Stimulated activated CD4-positive, alpha-beta T cell treated with anti-CD3 and anti-CD28 coated beads, Interleukin-12 subunit alpha, Interleukin-12 subunit beta, amount 100 ng/mL, for 48 hours (primary cell): ENCODE data around the gene MREG.
"Not testable (repeated sequence)": the region's sequence is repeated elsewhere in the genome, so short reads cannot be mapped to it uniquely, and the experiment has no call there.

Source experiments
- DNase-seq, 3 donors: peaks; one replicate each; pipeline ENCODE4 v3.0.0-alpha.2; 2020; ENCODE audit warnings: low read depth in 2 of 3, low spot score in 1 of 3

The MREG gene

DNA sequence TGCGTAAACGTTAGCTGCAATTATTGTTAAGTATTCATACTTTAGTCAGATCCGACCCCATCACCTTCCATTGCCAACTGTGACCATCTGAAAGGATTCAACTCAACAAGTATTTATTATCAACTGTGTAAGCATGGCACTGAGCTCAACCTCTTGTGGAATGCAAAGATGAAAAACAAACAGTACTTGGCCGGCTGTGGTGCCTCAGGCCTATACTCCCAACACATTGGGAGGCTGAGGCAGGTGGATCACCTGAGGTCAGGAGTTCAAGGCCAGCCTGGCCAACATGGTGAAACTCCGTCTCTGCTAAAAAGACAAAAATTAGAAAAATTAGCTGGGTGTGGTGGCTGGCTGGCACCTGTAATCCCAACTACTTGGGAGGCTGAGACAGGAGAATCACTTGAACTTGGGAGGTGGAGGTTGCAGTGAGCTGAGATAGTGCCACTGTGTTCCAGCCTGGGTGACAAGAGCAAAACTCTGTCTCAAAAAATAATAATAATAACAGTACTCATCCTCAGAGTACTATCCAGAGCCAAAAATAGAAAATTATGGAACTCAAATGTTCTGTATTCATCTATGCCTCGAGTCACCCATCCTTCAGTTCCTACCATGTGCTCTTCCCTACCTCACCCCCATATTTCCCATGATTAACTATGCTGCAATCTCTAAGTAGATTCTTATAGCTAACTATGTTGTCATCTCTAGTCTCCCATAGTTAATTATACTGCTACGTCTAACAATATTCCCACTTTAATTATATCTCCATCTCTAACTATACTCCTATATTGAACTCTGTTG, 8.6 kb upstream of the MREG start:
- no peak for DNase-seq

DNA sequence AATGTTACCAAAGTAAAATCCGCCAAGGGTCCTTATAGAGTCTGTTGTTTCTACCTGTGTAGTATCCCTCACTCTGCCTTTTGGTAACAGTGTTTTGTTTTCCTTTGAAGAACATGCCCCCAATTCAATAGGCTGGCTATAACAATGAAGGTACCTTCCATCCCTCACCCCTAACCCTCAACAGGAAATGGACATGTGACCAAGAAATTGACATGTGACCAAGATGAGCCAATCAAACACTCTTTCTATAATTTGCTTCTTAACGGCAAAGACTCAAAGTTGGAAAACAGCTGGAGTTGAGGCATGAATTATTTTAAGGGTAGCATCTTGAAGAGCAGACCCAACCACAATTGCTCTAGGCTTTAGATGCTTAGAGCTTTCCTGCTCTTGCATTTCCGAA, 5.4 kb upstream of the MREG start:
- DNase-seq = no peak

DNA sequence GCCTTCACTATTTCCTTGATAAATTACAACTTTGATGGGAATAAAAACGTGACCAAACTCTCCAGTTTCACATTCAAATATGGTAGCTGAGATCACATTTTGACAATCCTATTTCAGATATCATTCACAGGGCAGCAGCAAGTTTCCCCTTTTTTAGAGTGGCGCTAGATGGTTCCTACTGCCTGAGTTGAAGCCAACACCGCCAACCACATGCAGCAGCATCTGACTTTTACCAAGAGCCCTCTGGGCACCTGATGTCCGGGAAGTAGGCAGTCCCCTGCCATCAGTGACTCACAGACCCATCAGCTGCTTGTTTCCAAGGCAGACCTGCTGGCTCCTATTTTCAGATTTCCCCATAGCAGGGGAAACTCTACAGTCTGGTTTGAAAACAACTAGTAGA, 4.0 kb upstream of the MREG start:
- peak in 2 of 3 donors; percentile 31 to 34 for DNase-seq

DNA sequence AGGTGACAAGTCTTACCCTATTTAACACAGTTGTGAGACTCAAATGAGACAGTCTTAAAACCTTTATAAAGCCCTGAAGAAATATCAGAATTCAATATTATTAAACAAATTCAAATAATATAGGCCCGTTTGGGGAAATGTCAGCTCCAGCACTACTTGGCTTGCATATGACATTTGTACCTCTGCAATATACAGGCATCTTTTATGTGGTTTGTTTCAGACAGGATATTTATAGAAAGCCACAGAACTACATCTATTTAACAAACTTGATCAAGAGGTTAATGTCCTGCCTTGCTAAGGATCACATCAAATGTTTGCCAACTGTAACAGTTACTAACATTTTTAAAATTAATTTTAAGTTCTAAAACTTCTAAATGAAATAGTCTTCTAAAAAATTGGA, 3.2 kb upstream of the MREG start:
- DNase-seq = no peak

DNA sequence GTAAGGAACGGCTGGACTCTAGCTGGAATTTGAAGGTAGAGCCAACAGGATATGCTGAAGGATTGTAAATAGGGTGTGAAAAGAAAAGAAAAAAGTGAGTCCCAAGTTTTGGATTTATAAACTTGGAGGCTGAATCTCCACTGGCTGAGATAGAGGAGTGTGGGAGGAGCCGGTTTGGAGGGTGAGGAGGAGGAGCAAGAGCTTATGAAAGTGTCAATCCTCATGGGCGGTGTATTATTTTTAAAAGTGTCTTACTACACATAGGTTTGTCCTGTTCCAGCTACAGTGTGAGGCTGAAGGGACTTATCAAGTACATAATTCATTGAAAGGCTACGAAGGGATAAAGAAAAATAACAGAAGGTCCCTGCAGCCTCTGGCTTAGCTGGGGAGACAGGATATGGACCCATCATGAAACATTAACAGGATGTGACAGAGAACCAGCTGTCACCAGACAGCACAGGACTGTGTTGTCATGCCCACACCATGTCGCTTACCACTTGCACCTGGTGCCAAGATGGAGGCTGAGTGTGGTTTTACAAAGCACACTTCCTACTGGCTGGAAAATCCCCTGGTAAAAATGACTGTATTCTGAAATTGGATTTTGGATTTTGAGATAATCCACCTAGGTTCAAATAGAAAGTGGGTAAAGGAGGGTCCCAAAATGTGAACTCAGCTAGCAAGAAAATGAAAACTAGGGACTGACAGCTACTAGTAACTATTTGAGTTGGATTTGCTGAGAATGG, 2.5 kb upstream of the MREG start:
- peak in 2 of 3 donors; percentile 37 to 42 for DNase-seq

DNA sequence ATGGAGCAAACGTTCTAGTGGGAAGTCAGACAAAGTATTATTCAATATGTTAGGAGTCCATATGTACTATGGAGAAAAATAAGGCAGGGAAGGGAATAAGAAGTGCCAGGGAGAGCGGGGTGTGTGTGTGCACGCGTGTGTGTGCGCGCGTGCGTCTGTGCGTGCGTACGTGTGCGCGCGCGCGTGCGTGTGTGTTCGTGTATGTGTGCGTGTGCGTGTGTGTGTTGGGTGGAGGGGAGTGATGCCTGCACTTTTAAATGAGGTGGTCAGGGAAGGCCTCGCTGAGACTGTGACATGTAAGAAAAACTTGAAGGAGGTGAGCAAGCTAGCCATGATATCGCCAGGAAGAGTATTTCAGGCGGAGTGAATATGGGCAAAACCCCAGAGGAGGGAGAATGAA, 1.6 kb upstream of the MREG start:
- DNase-seq = no peak

DNA sequence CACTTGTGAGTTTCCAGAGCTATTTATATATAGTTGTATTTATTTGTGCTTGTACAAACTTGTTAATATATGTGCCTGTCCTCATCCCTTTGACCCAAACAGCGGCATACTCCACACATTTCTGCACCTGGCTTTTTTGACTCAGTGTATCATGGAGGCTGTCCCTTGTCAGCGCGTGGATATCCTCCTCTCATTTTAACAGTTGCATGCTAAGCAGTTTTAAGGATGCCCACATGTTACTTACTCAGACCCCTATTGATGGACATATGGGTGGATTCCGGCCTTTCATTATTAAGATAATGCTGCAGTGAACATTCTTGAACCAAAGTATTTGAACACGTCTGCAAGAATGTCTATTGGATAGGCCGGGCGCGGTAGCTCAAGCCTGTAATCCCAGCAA, 655 bp upstream of the MREG start:
- DNase-seq = no peak

DNA sequence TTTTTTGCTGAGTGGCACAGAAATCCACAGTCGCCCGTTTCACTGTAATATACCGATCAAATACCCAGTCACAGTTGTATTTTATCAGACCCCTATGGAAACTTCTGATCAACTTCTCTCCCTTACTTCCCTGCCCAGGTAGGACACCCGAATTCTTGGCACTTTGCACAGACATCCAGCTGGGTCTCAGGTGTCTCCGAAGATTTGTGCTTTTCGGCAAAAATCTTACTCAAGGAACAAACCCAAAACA, 596 bp downstream of the MREG start:
- DNase-seq = no peak

DNA sequence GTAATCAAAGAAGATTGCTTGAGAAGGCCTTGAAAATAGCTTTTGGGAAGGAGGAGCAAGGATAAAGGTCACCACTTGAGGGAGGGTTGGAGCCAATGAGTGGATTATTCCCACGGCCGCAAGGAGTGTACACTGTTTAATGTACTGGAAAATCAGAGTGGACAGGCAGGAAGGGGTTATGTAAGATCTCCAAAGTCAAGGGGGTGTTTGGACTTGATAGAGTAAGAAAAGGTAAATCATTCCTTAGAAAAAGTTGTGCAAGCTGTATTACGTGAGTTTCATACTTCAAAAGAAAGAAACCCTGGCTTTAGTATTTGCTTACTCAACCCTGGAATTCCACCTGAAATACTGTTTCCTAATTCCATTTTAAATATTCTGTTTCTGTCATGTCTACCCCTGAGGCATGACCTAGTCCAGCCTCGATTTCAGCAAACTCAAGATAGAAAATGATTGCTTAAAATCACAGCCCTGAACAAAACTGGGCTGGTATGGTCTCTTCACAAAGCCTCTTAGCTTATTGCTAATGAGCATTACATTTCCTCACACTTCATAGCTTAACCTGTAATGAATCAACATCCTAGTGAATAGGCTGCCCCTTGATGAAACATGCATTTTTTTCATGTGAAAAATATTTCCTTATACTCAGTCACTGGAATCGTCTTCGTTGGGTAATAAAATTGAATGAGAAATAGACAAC, 1.1 kb downstream of the MREG start:
- DNase-seq = no peak

DNA sequence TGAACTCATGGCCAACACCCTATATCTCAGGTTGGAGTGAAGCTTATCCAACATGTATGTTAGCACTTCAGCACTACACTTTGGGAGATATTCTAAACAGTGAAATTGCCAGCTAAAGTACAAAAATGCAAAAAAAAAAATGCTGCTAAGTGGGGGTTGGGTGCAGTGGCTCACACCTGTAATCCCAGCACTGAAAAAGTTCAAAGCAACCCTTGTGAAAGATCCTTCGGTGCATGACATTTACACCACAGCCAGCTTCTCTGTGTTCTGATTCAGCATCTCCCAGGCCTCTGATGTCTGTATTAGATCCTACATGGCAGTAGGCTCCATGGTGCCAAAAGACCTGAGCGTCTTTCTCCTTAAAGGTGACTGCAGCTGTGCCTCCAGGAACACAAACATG, 4.1 kb downstream of the MREG start:
- not testable (repeated sequence) for DNase-seq

DNA sequence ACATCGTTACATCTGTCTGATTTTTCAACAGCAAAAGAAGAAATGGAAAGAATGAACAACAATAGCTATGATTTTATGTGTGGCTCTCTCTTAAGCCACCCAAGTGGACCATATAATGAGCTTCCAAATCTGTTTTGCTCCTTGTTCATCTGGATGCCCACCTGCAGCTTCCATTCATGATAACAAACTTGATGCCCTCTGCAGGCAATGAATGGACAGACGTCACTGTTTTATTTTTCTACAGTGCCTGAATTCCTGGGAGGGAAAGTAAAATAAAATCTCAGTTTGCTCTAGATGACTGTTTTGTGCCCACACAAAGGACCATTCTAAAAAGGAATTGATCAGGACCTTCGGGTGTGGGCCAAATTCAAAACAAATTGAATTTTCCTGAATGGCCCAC, 5.0 kb downstream of the MREG start:
- DNase-seq = no peak

DNA sequence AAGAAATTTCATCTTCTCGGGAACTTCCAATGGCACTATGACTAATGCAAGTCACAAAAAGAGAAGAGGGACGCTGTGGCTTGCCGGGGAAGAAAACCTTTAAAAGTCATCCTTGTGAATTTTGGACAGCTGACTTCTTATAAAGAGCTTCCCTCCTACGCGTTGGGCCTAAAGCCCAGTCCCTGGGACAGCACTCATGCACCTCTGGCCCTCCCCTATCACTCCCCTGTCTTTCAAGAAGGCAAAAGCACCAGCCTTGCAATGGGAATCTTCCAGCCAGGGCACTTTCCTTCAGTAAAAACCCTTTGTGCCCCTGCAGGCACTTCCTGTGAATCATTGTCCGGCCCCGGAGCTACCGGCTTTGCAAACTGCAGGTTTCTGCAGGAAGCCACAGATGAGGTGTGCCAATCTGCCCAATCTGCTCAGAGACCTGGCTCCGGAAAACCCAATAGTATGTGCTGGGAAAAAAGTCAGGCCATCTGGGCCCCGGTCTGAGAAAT, 7.1 kb downstream of the MREG start:
- DNase-seq = peak in 2 of 3 donors; percentile 34

DNA sequence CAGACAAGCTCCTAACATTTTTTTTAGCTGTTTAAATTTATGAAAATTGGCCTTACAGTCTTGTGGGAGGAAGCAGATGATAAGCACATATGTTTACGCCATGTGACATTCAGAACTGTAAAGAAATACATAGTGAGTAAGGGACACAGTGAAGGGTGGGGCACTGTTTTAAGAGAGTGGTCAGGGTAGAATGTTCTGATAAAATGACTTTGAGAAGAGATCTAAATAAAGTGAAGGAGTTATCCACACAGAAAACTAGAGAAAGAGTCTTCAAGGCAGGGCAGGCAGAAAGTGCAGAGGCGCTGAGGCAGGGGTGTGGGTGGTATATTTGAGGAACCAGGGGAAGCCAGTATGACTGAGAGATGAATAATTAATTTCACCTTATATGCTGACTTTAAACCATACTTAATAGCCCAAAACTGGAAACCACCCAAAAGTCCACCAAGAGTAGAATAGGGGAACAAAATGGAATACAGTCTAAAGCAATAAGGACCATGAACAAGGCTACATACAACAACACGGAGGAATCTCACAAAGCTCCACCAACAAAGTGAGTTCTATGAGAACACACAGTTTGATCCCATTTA, 8.6 kb downstream of the MREG start:
- peak in 1 of 3 donors; percentile 13 for DNase-seq

DNA sequence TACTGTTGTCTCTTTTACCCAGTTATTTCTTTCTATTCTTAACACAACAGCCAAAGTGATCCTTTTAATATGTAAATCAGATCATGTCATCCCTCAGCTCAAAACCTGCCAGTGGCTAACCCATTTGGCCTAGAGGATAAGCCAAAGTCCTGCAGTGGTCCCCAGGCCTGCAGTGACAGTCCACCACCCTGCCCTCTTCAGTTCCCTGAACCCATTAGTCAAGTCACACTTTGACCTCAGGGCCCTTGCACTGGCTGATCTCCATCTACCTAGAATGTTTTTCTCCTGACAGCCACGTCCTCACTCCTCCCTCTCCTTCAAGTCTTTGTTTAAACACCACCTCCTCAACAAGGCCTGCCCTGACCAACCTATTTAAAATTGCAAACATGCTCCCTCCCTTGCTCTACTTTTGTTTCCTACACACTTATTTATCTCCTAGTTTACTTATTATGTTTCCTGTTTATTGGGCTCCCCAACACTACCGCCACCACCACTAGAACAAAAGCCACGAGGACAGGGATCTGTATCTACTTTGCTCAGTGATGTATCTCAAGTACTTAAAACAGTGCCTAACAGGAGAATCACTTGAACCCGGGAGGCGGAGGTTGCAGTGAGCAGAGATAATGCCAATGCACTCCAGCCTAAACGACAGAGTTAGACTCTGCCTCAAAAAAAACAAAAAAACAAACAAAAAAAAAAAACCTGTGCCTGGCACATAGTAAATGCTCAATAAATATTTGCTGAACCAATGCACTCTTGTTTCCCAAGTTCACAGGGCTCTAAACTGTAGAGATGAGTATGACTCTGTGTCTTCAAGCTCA, 9.3 kb downstream of the MREG start:
- DNase-seq = no peak

DNA sequence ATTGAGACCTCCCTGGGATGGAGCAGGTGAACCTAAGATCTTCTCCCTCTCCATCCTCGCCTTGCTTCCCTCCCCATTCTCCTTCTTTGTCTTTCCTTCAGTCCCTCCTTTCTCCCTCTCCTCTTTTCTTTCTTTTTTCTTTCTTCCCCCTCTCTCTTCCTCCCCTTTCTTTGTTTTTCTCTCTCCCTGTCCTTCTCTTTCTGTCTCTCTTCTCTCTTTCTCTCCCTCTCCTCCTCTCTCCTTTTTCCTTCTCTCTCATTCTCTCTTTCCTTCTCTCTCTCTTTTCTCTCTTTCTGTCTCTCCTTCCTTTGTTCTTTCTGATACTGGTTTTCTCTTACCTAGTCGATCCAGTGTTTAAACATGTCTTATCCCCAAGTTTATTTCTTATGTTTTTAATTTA, 10.7 kb downstream of the MREG start:
- no peak for DNase-seq

DNA sequence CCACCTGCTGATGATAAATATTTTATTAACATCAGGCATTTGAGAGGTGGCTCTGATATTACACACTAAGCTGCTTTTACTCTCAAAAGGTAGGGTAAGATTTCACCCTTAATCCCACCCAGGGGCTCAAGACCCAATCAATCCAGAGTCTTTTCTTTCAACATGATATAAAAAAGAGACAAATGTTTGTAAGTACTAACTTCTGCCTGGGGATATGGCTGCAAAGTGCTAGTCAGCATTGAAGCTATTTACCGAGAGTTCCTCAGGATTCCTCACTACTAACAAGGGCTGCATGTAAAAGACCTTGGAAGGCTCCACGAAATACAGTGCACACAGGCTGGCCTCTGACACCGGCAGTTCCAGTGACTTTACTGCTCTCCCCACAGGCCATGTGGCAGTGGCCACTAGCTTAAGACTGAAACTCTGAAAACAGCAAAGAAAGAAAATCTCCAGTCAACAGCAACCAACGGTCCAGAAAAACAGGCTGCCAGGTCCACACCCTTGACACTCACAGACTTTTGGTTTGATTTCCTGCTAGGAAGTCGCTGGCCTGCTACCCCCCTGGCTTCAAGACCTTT, 11.2 kb downstream of the MREG start:
- DNase-seq = no peak

DNA sequence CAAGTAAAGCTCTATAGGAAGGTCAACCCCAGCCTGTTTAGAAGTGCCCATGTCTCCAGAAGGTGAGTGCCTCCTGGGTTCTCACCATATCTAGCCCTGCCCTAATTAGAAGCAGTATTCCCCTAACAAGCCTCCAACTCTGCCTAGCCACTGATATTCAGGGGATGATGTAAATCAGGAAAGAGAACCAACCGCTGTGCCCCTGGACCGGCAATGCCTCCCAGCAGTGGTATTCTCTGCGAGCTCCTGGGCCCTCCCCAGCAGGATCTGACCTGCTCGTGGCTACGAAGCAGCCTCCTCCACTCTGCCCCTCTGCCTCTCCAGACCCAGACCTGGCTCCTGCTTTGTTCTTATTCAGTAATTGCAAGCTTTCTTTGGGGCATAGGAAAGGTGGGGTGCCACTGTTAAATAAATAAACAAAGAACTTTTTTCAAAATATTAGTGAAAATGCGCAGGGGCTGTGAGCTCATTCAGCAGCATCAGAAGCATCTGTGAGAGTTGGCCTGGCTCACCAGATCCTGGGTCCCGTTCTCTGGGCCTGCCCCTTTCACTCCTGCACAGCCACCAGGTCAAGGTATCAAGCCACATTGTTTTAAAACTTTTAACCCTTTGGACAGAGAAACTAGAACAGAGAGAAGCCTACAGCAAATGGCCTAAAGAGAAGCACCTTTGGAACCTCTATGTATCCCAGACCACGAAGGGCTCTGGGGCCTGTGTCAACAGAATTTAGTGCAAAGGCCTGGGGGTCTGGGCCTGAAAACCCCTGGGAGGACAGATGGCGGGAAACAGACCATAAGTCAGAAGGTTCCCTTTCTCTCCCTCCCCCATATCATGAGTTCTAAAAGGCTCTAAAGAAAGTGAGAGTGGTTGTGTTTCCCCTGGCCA, 11.9 kb downstream of the MREG start:
- DNase-seq = no peak

DNA sequence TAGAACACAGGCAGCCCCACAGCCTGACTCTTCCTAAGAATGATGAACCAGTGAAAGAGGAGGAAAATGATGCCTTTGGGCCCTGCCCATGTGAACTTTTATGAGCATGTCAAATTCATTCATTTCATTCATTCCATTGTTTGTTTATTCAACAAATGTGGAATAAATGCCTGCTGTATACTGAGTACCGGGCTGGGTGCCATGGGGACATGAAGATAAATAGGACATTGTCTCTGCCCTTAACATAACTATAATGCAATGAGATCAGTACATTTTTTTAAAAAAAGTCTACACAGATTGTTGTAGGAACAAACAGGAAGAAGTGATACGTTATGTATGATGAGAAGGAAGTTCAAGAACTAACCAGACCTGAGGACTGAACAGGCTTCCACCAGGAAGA, 14.7 kb downstream of the MREG start:
- DNase-seq = no peak

DNA sequence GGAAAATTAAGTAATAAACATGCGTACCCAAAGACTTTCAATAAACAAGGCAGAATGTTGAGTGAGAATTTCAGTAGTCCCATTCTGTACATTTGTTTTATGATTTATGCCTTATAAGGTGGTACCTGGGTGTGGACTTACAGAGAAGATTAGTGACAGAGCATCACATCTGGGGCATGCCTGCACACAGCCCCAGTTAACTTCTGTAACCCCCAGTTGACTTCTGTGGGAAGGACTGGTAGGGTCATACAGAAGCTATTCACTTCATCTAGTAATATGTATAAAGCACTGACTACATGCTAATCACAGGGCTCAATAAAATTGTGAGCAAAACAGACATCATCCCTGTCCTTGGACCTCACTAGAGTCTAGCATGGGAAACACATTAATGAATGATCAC, 16.1 kb downstream of the MREG start:
- no peak for DNase-seq

DNA sequence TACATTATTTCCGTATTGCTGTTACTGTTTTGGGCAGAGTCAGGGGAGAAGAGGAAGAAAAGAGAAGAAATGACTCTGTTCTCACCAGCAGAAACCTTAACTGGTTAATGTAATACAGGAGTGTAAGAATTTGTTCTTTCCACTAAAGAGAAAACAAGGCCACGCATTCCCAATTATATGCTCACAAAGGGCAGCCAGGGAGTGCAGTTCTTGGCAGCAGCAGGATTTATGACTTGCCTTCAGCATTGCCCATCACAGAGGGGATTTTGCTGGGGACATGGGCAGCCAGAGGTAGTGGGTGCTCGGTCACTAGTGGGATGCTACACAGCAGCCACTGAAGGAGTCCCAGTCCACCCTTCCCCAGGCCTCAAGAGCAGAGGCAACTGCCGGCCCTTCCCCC, 18.4 kb downstream of the MREG start:
- no peak for DNase-seq
